K562 (cell line): ENCODE results near the gene PPP6R3. TPM values are rescaled to one million over a fixed set of nuclear protein-coding genes. Genes with fewer than 3 reads are reported as not detected.

ENCODE experiments used
- ATAC-seq: fragments of 200-7000 bp; cut with Tn5 transposase; 3 replicates; pipeline ENCODE4 v1.9.1; 2020; ENCODE audit warnings: moderate library complexity
- BruUV-seq: library from RNA; stranded (reverse); fragments of 400-500 nt; replicated peaks from 2 replicates; lab custom pipeline; 2021; lab: Mats Ljungman, UMichigan
- CTCF ChIA-PET: fragments of 300-600 bp; formaldehyde crosslinking; extraction: SDS; loops from one replicate; lab custom pipeline; 2021; ENCODE audit warnings: low intra/inter-chr PET ratio; lab: Yijun Ruan, JAX
- POLR2A ChIA-PET: fragments of 300-600, 350-650 bp; sonication (Branson Sonifier 250); formaldehyde crosslinking; extraction: SDS; loops from one replicate; lab custom pipeline; 2021; ENCODE audit warnings: antibody characterized with exemption, inconsistent platforms; lab: Yijun Ruan, JAX
- DNase-seq, 4 experiments: peaks; one replicate each; pipeline versions ENCODE4 v3.0.0 to v3.0.0-alpha.2; 2011 to 2018; ENCODE audit warnings: low spot score in 3 of 4, mixed read lengths in 3 of 4; ENCODE audit errors: extremely low read depth in 1 of 4
- FAIRE-seq: peaks from 2 replicates; lab custom pipeline; 2011; peaks lifted over from hg19 to GRCh38; lab: Jason Lieb, UNC
- H2AFZ ChIP-seq: 2 replicates; pipeline ENCODE4 v1.6.0; 2011; ENCODE audit warnings: low read depth, low read length, control low read depth, inconsistent platforms
- H3K27ac ChIP-seq: fragments of 200-600 bp; 3 replicates; pipeline ENCODE4 v1.8.0; 2011; ENCODE audit warnings: low read depth, mild to moderate bottlenecking, control low read depth, inconsistent platforms, low read length, moderate library complexity, mixed read lengths; ENCODE audit errors: extremely low read depth
- H3K27me3 ChIP-seq, 2 experiments: fragments of 300-600 bp in 1 of 2; 2 replicates in 1 of 2; 3 replicates in 1 of 2; pipeline versions ENCODE4 v1.6.0 to v1.8.0; 2011; ENCODE audit warnings: inconsistent platforms in 2 of 2, low read length in 2 of 2, mild to moderate bottlenecking in 1 of 2, mixed read lengths in 1 of 2, moderate library complexity in 1 of 2; ENCODE audit not compliant: control insufficient read depth in 2 of 2, insufficient read depth in 2 of 2
- H3K36me3 ChIP-seq: fragments of 300-600 bp; 3 replicates; pipeline ENCODE4 v1.8.0; 2011; ENCODE audit warnings: mild to moderate bottlenecking, low read length, inconsistent platforms; ENCODE audit not compliant: control insufficient read depth, insufficient read depth
- H3K4me1 ChIP-seq, 2 experiments: fragments of 200-600 bp in 1 of 2; replicated peaks in 1 of 2; 2 replicates in 1 of 2; 3 replicates in 1 of 2; pipeline versions ENCODE4 v1.5.1 to v1.8.0; 2011; ENCODE audit warnings: inconsistent platforms in 2 of 2, low read length in 2 of 2, mild to moderate bottlenecking in 1 of 2, mixed read lengths in 1 of 2, moderate library complexity in 1 of 2; ENCODE audit not compliant: control insufficient read depth in 2 of 2, insufficient read depth in 2 of 2
- H3K4me2 ChIP-seq: 2 replicates; pipeline ENCODE4 v1.6.1; 2011; ENCODE audit warnings: low read length, control low read depth, inconsistent platforms, mixed read lengths; ENCODE audit not compliant: insufficient read depth
- H3K4me3 ChIP-seq: fragments of 200-600 bp; sonication (generic), shearing (Covaris generic); 2 replicates; pipeline ENCODE4 v1.5.1; 2016; ENCODE audit warnings: control low read depth, inconsistent platforms
- H3K79me2 ChIP-seq: fragments of 200-600 bp; 3 replicates; pipeline ENCODE4 v1.8.0; 2011; ENCODE audit warnings: low read length, inconsistent platforms; ENCODE audit not compliant: control insufficient read depth, insufficient read depth
- H3K9ac ChIP-seq, 2 experiments: 2 replicates each; pipeline versions ENCODE4 v1.6.0 to v1.6.1; 2011; ENCODE audit warnings: low read depth in 2 of 2, low read length in 2 of 2, control low read depth in 1 of 2, inconsistent platforms in 1 of 2, mild to moderate bottlenecking in 1 of 2, mixed read lengths in 1 of 2; ENCODE audit not compliant: insufficient read depth in 1 of 2
- H3K9me1 ChIP-seq: one replicate; pipeline ENCODE4 v1.6.0; 2011; ENCODE audit warnings: inconsistent platforms, mild to moderate bottlenecking, low read length, moderate library complexity; ENCODE audit not compliant: control insufficient read depth, insufficient read depth
- H3K9me3 ChIP-seq: replicated peaks from 2 replicates; pipeline ENCODE4 v1.5.1; 2011; ENCODE audit warnings: low read depth, low read length, inconsistent platforms; ENCODE audit not compliant: control insufficient read depth, insufficient read depth
- H4K20me1 ChIP-seq: replicated peaks from 2 replicates; pipeline ENCODE4 v1.6.1; 2011; ENCODE audit warnings: low read length, inconsistent platforms, mixed read lengths; ENCODE audit not compliant: control insufficient read depth, insufficient read depth
- ARID1B ChIP-seq: fragments of 450-650 bp; IDR thresholded peaks from 2 replicates; pipeline ENCODE4 v1.6.1; 2016; ENCODE audit warnings: antibody characterized with exemption, mild to moderate bottlenecking, inconsistent platforms
- CTCF ChIP-seq, 3 experiments: IDR thresholded peaks in 2 of 3; conservative IDR thresholded peaks in 1 of 3; 2 replicates each; pipeline ENCODE4 v1.5.1; 2011 to 2012; ENCODE audit warnings: low read length in 3 of 3, mild to moderate bottlenecking in 3 of 3, control low read depth in 2 of 3, improper control_type of control experiment in 1 of 3, inconsistent platforms in 1 of 3, low read depth in 1 of 3, mixed read lengths in 1 of 3, moderate library complexity in 1 of 3; ENCODE audit not compliant: insufficient read depth in 2 of 3
- HDAC1 ChIP-seq, 2 experiments: fragments of 450-650 bp; IDR thresholded peaks; 2 replicates each; pipeline ENCODE4 v1.6.1; 2016 to 2017; ENCODE audit warnings: inconsistent platforms in 1 of 2, mild to moderate bottlenecking in 1 of 2, moderate library complexity in 1 of 2
- KDM1A ChIP-seq, 2 experiments: fragments of 450-650 bp; IDR thresholded peaks; 2 replicates each; pipeline ENCODE4 v1.6.1; 2016; ENCODE audit warnings: mild to moderate bottlenecking in 2 of 2
- NFIC ChIP-seq: fragments of 450-650 bp; IDR thresholded peaks from 2 replicates; pipeline ENCODE4 v1.6.1; 2017; ENCODE audit warnings: mild to moderate bottlenecking, inconsistent platforms
- NR2C1 ChIP-seq, 2 experiments: fragments of 450-650 bp; IDR thresholded peaks; 2 replicates each; pipeline ENCODE4 v1.6.1; 2017; ENCODE audit warnings: mild to moderate bottlenecking in 2 of 2, antibody characterized with exemption in 1 of 2, inconsistent platforms in 1 of 2, missing compliant biosample characterization in 1 of 2, missing genetic modification characterization in 1 of 2
- POLR2B ChIP-seq: fragments of 450-650 bp; IDR thresholded peaks from 2 replicates; pipeline ENCODE4 v1.6.1; 2018; ENCODE audit warnings: low read depth; ENCODE audit not compliant: partially characterized antibody
- TCF3 ChIP-seq: sonication (generic); formaldehyde crosslinking; IDR thresholded peaks from 2 replicates; pipeline ENCODE4 v1.4.0; 2020; ENCODE audit warnings: mild to moderate bottlenecking, missing genetic modification reagents
- TOE1 ChIP-seq, 2 experiments: fragments of 450-650 bp in 1 of 2; sonication (generic) in 1 of 2; formaldehyde crosslinking in 1 of 2; IDR thresholded peaks; 2 replicates each; pipeline versions ENCODE4 v1.7.1 to v1.8.0; 2016 to 2022; ENCODE audit warnings: borderline replicate concordance in 2 of 2, mild to moderate bottlenecking in 2 of 2, antibody characterized with exemption in 1 of 2, inconsistent platforms in 1 of 2, low read depth in 1 of 2, missing genetic modification reagents in 1 of 2, moderate library complexity in 1 of 2
- TSC22D4 ChIP-seq: fragments of 450-650 bp; IDR thresholded peaks from 2 replicates; pipeline ENCODE4 v1.6.1; 2016; ENCODE audit warnings: missing genetic modification characterization, missing biosample characterization, control low read depth
- WGBS: fragments of 100-300 bp; shearing (Covaris generic); methylation state at CpG from one replicate; pipeline ENCODE4 v1.1.6; 2016; ENCODE audit warnings: low coverage, mixed read lengths; ENCODE audit not compliant: insufficient coverage; ENCODE audit errors: missing lambda C conversion rate; 5-methylcytosine and 5-hydroxymethylcytosine counted together
- in situ Hi-C: fragments of 300-500 bp; cut with MboI; formaldehyde crosslinking; loops from 4 replicates; pipeline ENCODE4 v1.15.0; 2018; ENCODE audit warnings: inconsistent platforms, mixed read lengths
- intact Hi-C: fragments of 100-400 bp; cut with micrococcal nuclease; formaldehyde crosslinking; loops from 2 replicates; pipeline ENCODE4 v1.14.2; 2022
- polyA plus RNA-seq, 8 experiments: library from polyadenylated mRNA; depleted of rRNA in 4 of 8; stranded (reverse) in 5 of 8; unstranded in 3 of 8; fragments of >200 nt; fragmentation: Nextera tagmentation in 2 of 8; fragmentation: Illumina TruSeq in 1 of 8; extraction: Ambion mirVana in 2 of 8; extraction: Trizol in 1 of 8; gene quantifications; 2 replicates each; pipeline versions ENCODE4 v1.2.1 to v1.2.3, GENCODE V29; 2011 to 2014; ENCODE audit warnings: inconsistent platforms in 1 of 8, missing spikeins in 1 of 8
- total RNA-seq, 7 experiments: library from RNA; depleted of rRNA in 6 of 7; stranded (reverse); fragments of >200 nt in 6 of 7; fragmentation: Illumina TruSeq in 2 of 7; extraction: Trizol in 2 of 7; gene quantifications; 2 replicates each; pipeline versions ENCODE4 v1.2.1 to v1.2.3, GENCODE V29; 2011 to 2021; ENCODE audit warnings: low replicate concordance in 1 of 7
- TF ChIP-seq, protein P1 (sequence below): sonication (generic); formaldehyde crosslinking; IDR thresholded peaks from 2 replicates; pipeline ENCODE4 v1.5.0; 2020; ENCODE audit warnings: missing genetic modification reagents
- TF ChIP-seq, protein P2 (sequence below): fragments of 200-800 bp; sonication (Bioruptor generic); IDR thresholded peaks from 2 replicates; pipeline ENCODE4 v1.6.1; 2016; ENCODE audit warnings: missing genetic modification characterization, missing compliant biosample characterization

Gene PPP6R3
- total and polyA plus RNA-seq, 9 of the 15 experiments (the other 6 are each of a cell fraction or from before 2014, with no cell fraction given), result 20.3 to 117 (median 80.6) TPM

DNA sequence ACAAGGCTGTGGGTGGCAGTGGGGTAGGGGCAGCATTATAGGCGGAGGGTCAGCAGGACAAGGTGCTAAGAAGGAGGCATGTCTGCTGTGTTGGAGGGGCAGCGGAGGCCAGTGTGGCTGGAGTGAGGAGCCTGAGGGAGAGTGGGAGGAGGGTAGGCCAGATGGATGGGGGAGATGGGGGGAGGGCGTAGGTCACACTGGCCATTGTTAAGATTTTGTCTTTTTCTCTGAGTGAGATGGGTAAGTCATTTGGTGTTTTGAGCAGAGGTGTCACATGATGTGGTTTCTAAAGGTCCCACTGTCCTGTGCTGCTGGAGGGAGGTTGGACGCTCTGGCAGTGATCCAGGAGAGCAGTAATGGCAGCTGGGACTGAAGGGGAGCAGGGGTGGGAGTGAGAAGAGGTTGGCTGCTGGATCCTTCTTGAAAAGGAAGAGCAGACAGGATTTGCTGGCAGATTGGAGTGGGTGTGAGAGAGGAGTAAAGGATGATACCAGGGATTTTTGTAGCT is 9.8 kb downstream of the PPP6R3 start:
- H3K9me3 ChIP-seq, result no peaks in the 10 kb centered on the region; the same call in 1 of the 2 replicates
- 41% methylated on average over 4 of the region's 4 CpGs for WGBS
- H2AFZ ChIP-seq, result no peak overlapping the region
- CTCF ChIA-PET, result no interaction called here
- peaks cover 19% of the 10 kb centered on the region for H3K9me1 ChIP-seq
- H4K20me1 ChIP-seq, result peaks cover 71% of the 10 kb centered on the region
- FAIRE-seq (peak; percentile 63), ATAC-seq (peak; percentile 60), DNase-seq (peak in 3 of 4 experiments; percentile 27 to 66 (median 31))
- no peak overlapping the region; the same call in 1 of the 2 replicates for H3K4me2 ChIP-seq
- intact Hi-C loops, result no loop called here
- in situ Hi-C loops, result no loop called here
- H3K4me1 ChIP-seq, result peaks cover 20 to 35% of the 10 kb centered on the region in 2 experiments
- H3K27me3 ChIP-seq, result no peaks in the 10 kb centered on the region
- H3K27ac ChIP-seq, result no peak overlapping the region
- POLR2A ChIA-PET, result interaction anchor here (0.9 to 1.7 kb wide), 2 partner anchors 18 to 24 kb away, joined by 3 read pairs; no protein-coding TSS in a partner anchor
- H3K36me3 ChIP-seq, result peaks cover 58% of the 10 kb centered on the region
- BruUV-seq, result no TSS peak
- peak overlapping the region; percentile 18 to 72; a peak in 2 of 4 replicates for H3K9ac ChIP-seq
- peaks cover 93% of the 10 kb centered on the region for H3K79me2 ChIP-seq
- no peak overlapping the region for H3K4me3 ChIP-seq
- TF ChIP-seq, protein P1, sequence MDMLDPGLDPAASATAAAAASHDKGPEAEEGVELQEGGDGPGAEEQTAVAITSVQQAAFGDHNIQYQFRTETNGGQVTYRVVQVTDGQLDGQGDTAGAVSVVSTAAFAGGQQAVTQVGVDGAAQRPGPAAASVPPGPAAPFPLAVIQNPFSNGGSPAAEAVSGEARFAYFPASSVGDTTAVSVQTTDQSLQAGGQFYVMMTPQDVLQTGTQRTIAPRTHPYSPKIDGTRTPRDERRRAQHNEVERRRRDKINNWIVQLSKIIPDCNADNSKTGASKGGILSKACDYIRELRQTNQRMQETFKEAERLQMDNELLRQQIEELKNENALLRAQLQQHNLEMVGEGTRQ (CRISPR knock-in tag), result peak; percentile 46
- TF ChIP-seq, protein P2, sequence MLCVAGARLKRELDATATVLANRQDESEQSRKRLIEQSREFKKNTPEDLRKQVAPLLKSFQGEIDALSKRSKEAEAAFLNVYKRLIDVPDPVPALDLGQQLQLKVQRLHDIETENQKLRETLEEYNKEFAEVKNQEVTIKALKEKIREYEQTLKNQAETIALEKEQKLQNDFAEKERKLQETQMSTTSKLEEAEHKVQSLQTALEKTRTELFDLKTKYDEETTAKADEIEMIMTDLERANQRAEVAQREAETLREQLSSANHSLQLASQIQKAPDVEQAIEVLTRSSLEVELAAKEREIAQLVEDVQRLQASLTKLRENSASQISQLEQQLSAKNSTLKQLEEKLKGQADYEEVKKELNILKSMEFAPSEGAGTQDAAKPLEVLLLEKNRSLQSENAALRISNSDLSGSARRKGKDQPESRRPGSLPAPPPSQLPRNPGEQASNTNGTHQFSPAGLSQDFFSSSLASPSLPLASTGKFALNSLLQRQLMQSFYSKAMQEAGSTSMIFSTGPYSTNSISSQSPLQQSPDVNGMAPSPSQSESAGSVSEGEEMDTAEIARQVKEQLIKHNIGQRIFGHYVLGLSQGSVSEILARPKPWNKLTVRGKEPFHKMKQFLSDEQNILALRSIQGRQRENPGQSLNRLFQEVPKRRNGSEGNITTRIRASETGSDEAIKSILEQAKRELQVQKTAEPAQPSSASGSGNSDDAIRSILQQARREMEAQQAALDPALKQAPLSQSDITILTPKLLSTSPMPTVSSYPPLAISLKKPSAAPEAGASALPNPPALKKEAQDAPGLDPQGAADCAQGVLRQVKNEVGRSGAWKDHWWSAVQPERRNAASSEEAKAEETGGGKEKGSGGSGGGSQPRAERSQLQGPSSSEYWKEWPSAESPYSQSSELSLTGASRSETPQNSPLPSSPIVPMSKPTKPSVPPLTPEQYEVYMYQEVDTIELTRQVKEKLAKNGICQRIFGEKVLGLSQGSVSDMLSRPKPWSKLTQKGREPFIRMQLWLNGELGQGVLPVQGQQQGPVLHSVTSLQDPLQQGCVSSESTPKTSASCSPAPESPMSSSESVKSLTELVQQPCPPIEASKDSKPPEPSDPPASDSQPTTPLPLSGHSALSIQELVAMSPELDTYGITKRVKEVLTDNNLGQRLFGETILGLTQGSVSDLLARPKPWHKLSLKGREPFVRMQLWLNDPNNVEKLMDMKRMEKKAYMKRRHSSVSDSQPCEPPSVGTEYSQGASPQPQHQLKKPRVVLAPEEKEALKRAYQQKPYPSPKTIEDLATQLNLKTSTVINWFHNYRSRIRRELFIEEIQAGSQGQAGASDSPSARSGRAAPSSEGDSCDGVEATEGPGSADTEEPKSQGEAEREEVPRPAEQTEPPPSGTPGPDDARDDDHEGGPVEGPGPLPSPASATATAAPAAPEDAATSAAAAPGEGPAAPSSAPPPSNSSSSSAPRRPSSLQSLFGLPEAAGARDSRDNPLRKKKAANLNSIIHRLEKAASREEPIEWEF (CRISPR knock-in tag), result no peak
- peak; percentile 86; the same call in 1 of the 2 replicates for TF ChIP-seq TOE1 (IDR thresholded peaks at IDR 0.05; ENCODE audit: borderline replicate concordance)
- TF ChIP-seq TOE1 (CRISPR knock-in tag; IDR thresholded peaks at IDR 0.05; ENCODE audit: borderline replicate concordance, low read depth), result no peak
- TF ChIP-seq CTCF (IDR thresholded peaks at IDR 0.05 in 2 of 3, conservative IDR thresholded peaks at IDR 0.05 in 1 of 3; ENCODE audit: insufficient read depth in 2 of 3, low read depth in 1 of 3, low read length in 3 of 3), result no peak
- no peak for TF ChIP-seq NR2C1 (IDR thresholded peaks at IDR 0.05)
- TF ChIP-seq NR2C1 (tag; IDR thresholded peaks at IDR 0.05), result no peak
- TF ChIP-seq KDM1A (IDR thresholded peaks at IDR 0.05), result 0 out of 4 replicates have a peak, but pooled peaks of 1 of the 2 experiments have one; percentile 1
- 0 out of 4 replicates have a peak, but pooled peaks of 1 of the 2 experiments have one; percentile 11 for TF ChIP-seq HDAC1 (IDR thresholded peaks at IDR 0.05)
- TF ChIP-seq TCF3 (CRISPR knock-in tag), result no peak
- TF ChIP-seq ARID1B, result 0 out of 2 replicates have a peak, but pooled peaks have one; percentile 38
- TF ChIP-seq POLR2B, result peak; percentile 17
- no peak for TF ChIP-seq TSC22D4 (tag)
- peak; percentile 89 for TF ChIP-seq NFIC
